ENCODE results near the gene YTHDF1.

Gene YTHDF1

GRCh38 chr20:63208346-63208909, 7.5 kb downstream of the YTHDF1 start:
- no peak for DNase-seq (ENCODE audit: low spot score)

GRCh38 chr20:63206878-63207277, 9.1 kb downstream of the YTHDF1 start:
- no peak for DNase-seq (ENCODE audit: low spot score)

- no peak for DNase-seq (ENCODE audit: low spot score)
These were observed 10.0 kb downstream of the YTHDF1 start for GRCh38 chr20:63205896-63206295.

GRCh38 chr20:63204362-63204761, 11.6 kb downstream of the YTHDF1 start:
- DNase-seq (ENCODE audit: low spot score), result no peak

GRCh38 chr20:63202811-63203526, 13.0 kb downstream of the YTHDF1 start:
- DNase-seq (ENCODE audit: low spot score), result no peak

GRCh38 chr20:63202021-63202420, 13.9 kb downstream of the YTHDF1 start:
- DNase-seq (ENCODE audit: low spot score), result no peak

GRCh38 chr20:63198606-63199005, 17.3 kb downstream of the YTHDF1 start:
- no peak for DNase-seq (ENCODE audit: low spot score)

GRCh38 chr20:63196768-63197470, 19.0 kb downstream of the YTHDF1 start:
- DNase-seq (ENCODE audit: low spot score), result no peak

- no peak for DNase-seq (ENCODE audit: low spot score)
These were observed 21.1 kb downstream of the YTHDF1 start for GRCh38 chr20:63194797-63195173.

GRCh38 chr20:63194007-63194796, 21.7 kb downstream of the YTHDF1 start:
- no peak for DNase-seq (ENCODE audit: low spot score)

- no peak for DNase-seq (ENCODE audit: low spot score)
These were observed 23.2 kb downstream of the YTHDF1 start for GRCh38 chr20:63192721-63193120.

GRCh38 chr20:63191400-63191799, 24.5 kb downstream of the YTHDF1 start:
- no peak for DNase-seq (ENCODE audit: low spot score)

GRCh38 chr20:63190828-63191227, 25.1 kb downstream of the YTHDF1 start:
- no peak for DNase-seq (ENCODE audit: low spot score)

- no peak for DNase-seq (ENCODE audit: low spot score)
These were observed 25.9 kb downstream of the YTHDF1 start for GRCh38 chr20:63189846-63190559.

- no peak for DNase-seq (ENCODE audit: low spot score)
These were observed 26.6 kb downstream of the YTHDF1 start for GRCh38 chr20:63189322-63189642.

- DNase-seq (ENCODE audit: low spot score), result no peak
These were observed 27.1 kb downstream of the YTHDF1 start for GRCh38 chr20:63188641-63189321.

GRCh38 chr20:63188159-63188442, 27.8 kb downstream of the YTHDF1 start:
- DNase-seq (ENCODE audit: low spot score), result no peak

- no peak for DNase-seq (ENCODE audit: low spot score)
These were observed 28.4 kb downstream of the YTHDF1 start for GRCh38 chr20:63187338-63188158.

GRCh38 chr20:63186528-63187316, 29.2 kb downstream of the YTHDF1 start:
- DNase-seq (ENCODE audit: low spot score), result no peak

GRCh38 chr20:63186084-63186483, 29.8 kb downstream of the YTHDF1 start:
- DNase-seq (ENCODE audit: low spot score), result no peak
